H1 (cell line): ENCODE results near the gene MGAT4D. TPM values are rescaled to one million over a fixed set of nuclear protein-coding genes. Genes with fewer than 3 reads are reported as not detected.

ENCODE experiments used
- CTCF ChIA-PET: fragments of 300-600 bp; sonication (Branson Sonifier 250); formaldehyde crosslinking; loops from one replicate; lab custom pipeline; 2021; ENCODE audit not compliant: partially characterized antibody; lab: Charles Lee
- POLR2A ChIA-PET: fragments of 300-600 bp; sonication (Branson Sonifier 250); formaldehyde crosslinking; loops from one replicate; lab custom pipeline; 2021; ENCODE audit warnings: inconsistent platforms; ENCODE audit not compliant: partially characterized antibody; lab: Charles Lee
- DNase-seq, 2 experiments: peaks; one replicate each; pipeline versions ENCODE4 v3.0.0 to v3.0.0-alpha.2; 2010 to 2022; ENCODE audit warnings: low spot score in 2 of 2, low read depth in 1 of 2, mixed read lengths in 1 of 2
- FAIRE-seq: peaks from 2 replicates; lab custom pipeline; 2011; peaks lifted over from hg19 to GRCh38; lab: Jason Lieb, UNC
- H2AFZ ChIP-seq: 2 replicates; pipeline ENCODE4 v1.8.1; 2012; ENCODE audit warnings: low read length, inconsistent platforms
- H2AK5ac ChIP-seq: 2 replicates; pipeline ENCODE4 v1.6.1; 2013; ENCODE audit warnings: low read depth, low read length
- H2BK120ac ChIP-seq: replicated peaks from 2 replicates; pipeline ENCODE3; 2013; ENCODE audit warnings: low read depth, low read length, inconsistent platforms
- H2BK12ac ChIP-seq: 2 replicates; pipeline ENCODE4 v1.6.1; 2013; ENCODE audit warnings: low read depth, low read length
- H2BK15ac ChIP-seq: 2 replicates; pipeline ENCODE4 v1.6.1; 2013; ENCODE audit warnings: low read length
- H2BK20ac ChIP-seq: 2 replicates; pipeline ENCODE4 v1.6.1; 2013; ENCODE audit warnings: low read length
- H2BK5ac ChIP-seq: 2 replicates; pipeline ENCODE4 v1.6.1; 2013; ENCODE audit warnings: low read depth, low read length
- H3K14ac ChIP-seq: 2 replicates; pipeline ENCODE4 v1.6.1; 2013; ENCODE audit warnings: inconsistent platforms; ENCODE audit not compliant: insufficient read length
- H3K18ac ChIP-seq: 2 replicates; pipeline ENCODE4 v1.6.1; 2013; ENCODE audit warnings: low read length; ENCODE audit errors: extremely low read depth
- H3K23ac ChIP-seq: 2 replicates; pipeline ENCODE4 v1.6.1; 2013; ENCODE audit warnings: inconsistent platforms; ENCODE audit not compliant: insufficient read length
- H3K23me2 ChIP-seq: 2 replicates; pipeline ENCODE4 v1.6.1; 2013; ENCODE audit warnings: low read depth, low read length
- H3K27ac ChIP-seq: 2 replicates; pipeline ENCODE4 v1.6.1; 2011; ENCODE audit warnings: low read depth, low read length, inconsistent platforms
- H3K27me3 ChIP-seq, 4 experiments: replicated peaks in 1 of 4; 1 replicate in 1 of 4; 2 replicates in 3 of 4; pipeline versions ENCODE4 v1.6.1 to v1.8.1; 2011 to 2013; ENCODE audit warnings: low read length in 3 of 4, mild to moderate bottlenecking in 3 of 4, inconsistent platforms in 2 of 4, mixed read lengths in 2 of 4, moderate library complexity in 1 of 4; ENCODE audit not compliant: control insufficient read depth in 3 of 4, insufficient read depth in 3 of 4; ENCODE audit errors: extremely low read depth in 1 of 4
- H3K36me3 ChIP-seq, 4 experiments: 2 replicates each; pipeline versions ENCODE4 v1.6.1 to v1.8.1; 2011 to 2013; ENCODE audit warnings: mild to moderate bottlenecking in 4 of 4, low read length in 3 of 4, moderate library complexity in 2 of 4, control low read depth in 1 of 4, inconsistent platforms in 1 of 4; ENCODE audit not compliant: insufficient read depth in 4 of 4, control insufficient read depth in 2 of 4
- H3K4ac ChIP-seq: replicated peaks from 2 replicates; pipeline ENCODE3; 2013; ENCODE audit warnings: low read length, low read depth, mixed read lengths, inconsistent platforms; ENCODE audit not compliant: insufficient read length
- H3K4me1 ChIP-seq, 4 experiments: replicated peaks in 1 of 4; 1 replicate in 1 of 4; 2 replicates in 3 of 4; pipeline versions ENCODE4 v1.6.1 to v1.8.1; 2011 to 2013; ENCODE audit warnings: low read length in 3 of 4, inconsistent platforms in 2 of 4, mixed read lengths in 1 of 4; ENCODE audit not compliant: insufficient read depth in 4 of 4, control insufficient read depth in 3 of 4
- H3K4me2 ChIP-seq, 2 experiments: 2 replicates each; pipeline versions ENCODE4 v1.6.1 to v1.8.1; 2011 to 2013; ENCODE audit warnings: low read depth in 2 of 2, low read length in 2 of 2, control low read depth in 1 of 2, inconsistent platforms in 1 of 2, mild to moderate bottlenecking in 1 of 2; ENCODE audit not compliant: insufficient read depth in 1 of 2
- H3K4me3 ChIP-seq, 4 experiments: fragments of 200-600, 300-600 bp in 1 of 4; sonication (generic), shearing (Covaris generic), sonication (Bioruptor Twin) in 1 of 4; 2 replicates each; pipeline versions ENCODE4 v1.5.1 to v1.8.1; 2011 to 2016; ENCODE audit warnings: low read length in 4 of 4, low read depth in 3 of 4, control low read depth in 2 of 4, inconsistent platforms in 2 of 4, mild to moderate bottlenecking in 2 of 4, mixed read lengths in 1 of 4, moderate library complexity in 1 of 4; ENCODE audit not compliant: insufficient read depth in 2 of 4; ENCODE audit errors: extremely low read depth in 1 of 4
- H3K56ac ChIP-seq: replicated peaks from 2 replicates; pipeline ENCODE3; 2013; ENCODE audit warnings: low read depth, mild to moderate bottlenecking, mixed read lengths, low read length, inconsistent platforms; ENCODE audit not compliant: insufficient read length
- H3K79me1 ChIP-seq: 2 replicates; pipeline ENCODE4 v1.6.1; 2013; ENCODE audit warnings: low read depth, low read length, control low read depth
- H3K79me2 ChIP-seq, 2 experiments: 2 replicates each; pipeline versions ENCODE4 v1.6.1 to v1.8.1; 2012 to 2013; ENCODE audit warnings: low read length in 2 of 2, mild to moderate bottlenecking in 2 of 2, inconsistent platforms in 1 of 2; ENCODE audit not compliant: insufficient read depth in 2 of 2, control insufficient read depth in 1 of 2
- H3K9ac ChIP-seq, 4 experiments: replicated peaks in 1 of 4; 1 replicate in 1 of 4; 2 replicates in 3 of 4; pipeline versions ENCODE4 v1.6.1 to v1.8.1; 2011 to 2013; ENCODE audit warnings: low read depth in 3 of 4, low read length in 3 of 4, control low read depth in 2 of 4, mild to moderate bottlenecking in 2 of 4, moderate library complexity in 2 of 4, inconsistent platforms in 1 of 4; ENCODE audit errors: extremely low read depth in 1 of 4
- H3K9me3 ChIP-seq, 2 experiments: 2 replicates each; pipeline versions ENCODE4 v1.6.1 to v1.8.1; 2012 to 2013; ENCODE audit warnings: mild to moderate bottlenecking in 2 of 2, moderate library complexity in 2 of 2, control low read depth in 1 of 2, inconsistent platforms in 1 of 2, low read depth in 1 of 2, low read length in 1 of 2, mixed read lengths in 1 of 2; ENCODE audit not compliant: insufficient read depth in 2 of 2
- H4K20me1 ChIP-seq, 2 experiments: replicated peaks in 1 of 2; 2 replicates each; pipeline versions ENCODE3 to v1.8.1; 2011 to 2013; ENCODE audit warnings: inconsistent platforms in 2 of 2, low read length in 2 of 2, mild to moderate bottlenecking in 1 of 2; ENCODE audit not compliant: insufficient read depth in 2 of 2, control insufficient read depth in 1 of 2
- H4K5ac ChIP-seq: 2 replicates; pipeline ENCODE4 v1.6.1; 2013; ENCODE audit warnings: low read length, low read depth, mixed read lengths, inconsistent platforms; ENCODE audit not compliant: insufficient read length
- H4K8ac ChIP-seq: 2 replicates; pipeline ENCODE4 v1.8.0; 2013; ENCODE audit warnings: mild to moderate bottlenecking, moderate library complexity, low read length, inconsistent platforms; ENCODE audit not compliant: insufficient read depth; ENCODE audit errors: extremely low read depth
- H4K91ac ChIP-seq: replicated peaks from 2 replicates; pipeline ENCODE3; 2013; ENCODE audit warnings: low read length, mixed read lengths, inconsistent platforms; ENCODE audit not compliant: insufficient read length
- CEBPB ChIP-seq: IDR thresholded peaks from 2 replicates; pipeline ENCODE4 v1.6.1; 2012; ENCODE audit warnings: low read depth, low read length
- KDM1A ChIP-seq: fragments of 200-600, 300-600 bp; sonication (generic); IDR thresholded peaks from 2 replicates; pipeline ENCODE4 v1.7.1; 2016; ENCODE audit warnings: mild to moderate bottlenecking, low read length, borderline replicate concordance
- WGBS, 2 experiments: shearing (Covaris generic) in 1 of 2; methylation state at CpG; one replicate each; pipeline versions ENCODE4 v1.1.6 to v1.1.7; 2013 to 2015; ENCODE audit warnings: low lambda C conversion rate in 2 of 2, mixed read lengths in 2 of 2, inconsistent platforms in 1 of 2, low coverage in 1 of 2, missing lambda C conversion rate in 1 of 2; ENCODE audit not compliant: insufficient replicate concordance in 2 of 2, insufficient coverage in 1 of 2, insufficient read length in 1 of 2; ENCODE audit errors: extremely low coverage in 1 of 2, missing lambda C conversion rate in 1 of 2; 5-methylcytosine and 5-hydroxymethylcytosine counted together
- polyA plus RNA-seq, 7 experiments: library from polyadenylated mRNA; depleted of rRNA in 3 of 7; stranded (reverse) in 5 of 7; unstranded in 2 of 7; fragments of >200 nt in 5 of 7; fragments of 200-250 nt in 2 of 7; gene quantifications; 1 replicate in 5 of 7; 2 replicates in 1 of 7; 4 replicates in 1 of 7; pipeline versions ENCODE4 v1.2.1 to v1.2.3, GENCODE V29; 2011 to 2013; ENCODE audit warnings: missing spikeins in 2 of 7, mixed read lengths in 2 of 7
- total RNA-seq: library from RNA; stranded (reverse); fragmentation: NEBNext Ultra II Directional; extraction: Animal tissue kit (Norgen Biotek cat#: 25700); gene quantifications from 2 replicates; pipeline ENCODE4 v1.2.1, GENCODE V29; 2021

Gene MGAT4D
- total and polyA plus RNA-seq, 2 of the 8 experiments (the other 6 are each of a cell fraction or from before 2014, with no cell fraction given) = not detected

GRCh38 chr4:140497405-140497746, 717 bp downstream of the MGAT4D start:
- WGBS, 2 experiments = 21% methylated on average over 11 of the region's 11 CpGs; no CpG with 5 or more reads in 1 of the 2 experiments

More at GRCh38 chr4:140497405-140497746, 717 bp downstream of the MGAT4D start:
- Histone ChIP-seq H2AFZ (peak overlapping the region; percentile 99), H3K27me3 (peaks cover 19 to 39% (median 31%) of the 10 kb centered on the region in 4 experiments), H2BK120ac (no peak overlapping the region), H2BK5ac (no peak overlapping the region), H3K79me1 (no peaks in the 10 kb centered on the region), H4K91ac (no peak overlapping the region), H2BK15ac (peak overlapping the region; percentile 95; the same call in 1 of the 2 replicates), H3K4me1 (peaks cover 0 to 4% (median 1%) of the 10 kb centered on the region in 4 experiments; a peak in 4 of 7 replicates), H3K4ac (no peak overlapping the region), H4K20me1 (no peaks in the 10 kb centered on the region), H3K18ac (peak overlapping the region; percentile 60), H3K79me2 (no peaks in the 10 kb centered on the region), H3K4me3 (peak overlapping the region; percentile 45 to 67 (median 58)), H3K9me3 (no peaks in the 10 kb centered on the region), H3K9ac (peak overlapping the region in 3 of 4 experiments; percentile 31 to 55 (median 44); a peak in 4 of 7 replicates), H2BK20ac (no peak overlapping the region), H3K27ac (no peak overlapping the region), H4K5ac (no peak overlapping the region), H3K36me3 (no peaks in the 10 kb centered on the region), H3K56ac (no peak overlapping the region), H4K8ac (peak overlapping the region; percentile 81; the same call in 1 of the 2 replicates), H3K4me2 (peak overlapping the region; percentile 63 to 76), H3K23ac (no peak overlapping the region), H3K23me2 (peaks cover 8% of the 10 kb centered on the region), H2BK12ac (peak overlapping the region; percentile 80; the same call in 1 of the 2 replicates), H2AK5ac (no peak overlapping the region), H3K14ac (no peak overlapping the region)
- POLR2A ChIA-PET = interaction anchor here (2.0 kb wide), 1 partner anchor 70 kb away, joined by 5 read pairs; the partner anchor contains the start of gene CLGN
- CTCF ChIA-PET = no interaction called here
- FAIRE-seq (no peak), DNase-seq (no peak)
- peak; percentile 11; the same call in 1 of the 2 replicates for TF ChIP-seq CEBPB
- TF ChIP-seq KDM1A = no peak
